HG03175 (cell line): ENCODE measurements around the gene KCNN3.

Experiments used
- ATAC-seq: cut with Tn5 transposase; IDR thresholded peaks from one replicate; pipeline ENCODE4 v1.9.1; 2021; ENCODE audit warnings: mild to moderate bottlenecking, moderate library complexity; ENCODE audit not compliant: unreplicated experiment

Gene KCNN3

DNA sequence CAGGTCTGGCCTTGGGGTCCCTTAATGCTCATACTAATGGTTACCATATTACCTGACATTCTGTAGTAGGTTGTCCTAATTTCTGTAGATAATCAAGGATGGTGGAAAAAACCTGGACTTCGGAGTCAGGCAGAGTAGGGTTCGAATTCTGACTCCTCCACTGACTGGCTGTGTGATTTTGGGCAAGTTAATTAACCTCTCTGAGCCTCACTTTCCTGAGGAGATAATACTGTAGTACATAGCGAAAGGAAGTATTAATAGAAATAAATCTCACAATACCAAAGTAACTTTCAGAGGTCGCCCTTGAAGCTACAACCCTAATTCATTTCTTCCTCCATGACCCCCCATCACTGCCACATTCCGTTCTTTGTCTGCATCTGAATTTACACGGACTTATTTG, 72.9 kb downstream of the KCNN3 start:
- ATAC-seq = no peak

- no peak for ATAC-seq
Observed at GRCh38 chr1:154796303-154796892, 73.7 kb downstream of the KCNN3 start.

- no peak for ATAC-seq
Observed at GRCh38 chr1:154794608-154795007, 75.5 kb downstream of the KCNN3 start.

- no peak for ATAC-seq
Observed at GRCh38 chr1:154793685-154794084, 76.4 kb downstream of the KCNN3 start.

GRCh38 chr1:154792899-154793298, 77.2 kb downstream of the KCNN3 start:
- no peak for ATAC-seq

- peak; percentile 86 for ATAC-seq
Observed at GRCh38 chr1:154791292-154792166, 78.6 kb downstream of the KCNN3 start.

DNA sequence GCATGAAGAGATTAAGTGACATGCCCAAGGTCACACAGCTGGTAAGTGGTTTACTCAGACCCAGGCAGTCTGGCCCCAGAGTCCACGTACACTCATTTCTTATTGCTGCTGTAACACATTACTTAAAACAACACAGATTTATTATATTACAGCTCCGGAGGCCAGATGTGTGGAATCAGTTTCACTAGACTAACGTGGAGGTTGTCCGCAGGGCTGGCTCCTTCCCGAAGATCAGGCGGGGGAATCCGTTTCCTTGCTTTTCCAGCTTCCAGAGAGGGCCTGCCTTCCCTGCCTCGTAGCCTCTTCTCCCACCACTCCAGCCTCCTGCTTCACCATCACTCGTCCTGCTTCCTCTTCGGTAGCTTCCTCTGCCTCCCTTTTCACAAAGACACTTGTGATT, 81.2 kb downstream of the KCNN3 start:
- ATAC-seq = no peak

DNA sequence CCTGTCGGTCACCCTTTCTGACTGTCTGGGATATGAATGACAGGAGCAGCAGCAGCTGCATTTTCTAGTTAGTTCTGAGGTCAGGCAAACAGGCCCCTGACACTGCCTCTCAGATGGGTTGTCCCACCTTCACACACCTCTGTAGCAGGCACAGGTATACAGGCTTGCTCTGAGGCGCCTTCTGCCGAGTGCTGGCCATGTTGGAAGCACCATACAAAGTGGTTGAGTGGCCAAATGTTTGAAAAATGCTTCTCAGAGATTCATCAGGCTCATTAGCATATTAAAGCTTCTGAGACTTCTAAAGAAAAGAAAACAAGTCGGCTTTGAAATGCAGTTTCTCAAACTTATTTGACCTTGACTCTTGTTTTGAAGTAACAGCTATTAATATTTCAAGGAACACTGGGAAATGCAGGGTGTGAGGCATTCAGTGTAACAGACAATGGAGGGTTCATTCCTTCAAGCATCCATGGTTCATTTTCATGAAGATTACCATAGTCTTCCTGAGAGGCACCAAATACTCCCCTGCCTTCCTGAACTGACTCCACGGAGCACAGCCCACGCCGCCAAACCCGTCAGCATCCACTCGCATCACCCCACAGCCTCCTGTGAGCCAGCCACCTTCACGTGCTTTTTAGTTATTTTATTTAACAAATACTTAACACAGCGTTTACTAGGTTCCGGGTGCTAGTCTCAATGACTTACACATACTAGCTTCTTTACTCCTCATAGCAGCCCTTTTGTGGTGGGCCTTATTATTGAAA, 81.8 kb downstream of the KCNN3 start:
- no peak for ATAC-seq

GRCh38 chr1:154786804-154787570, 83.1 kb downstream of the KCNN3 start:
- ATAC-seq = no peak

GRCh38 chr1:154784924-154785531, 85.1 kb downstream of the KCNN3 start:
- ATAC-seq = peak; percentile 65

DNA sequence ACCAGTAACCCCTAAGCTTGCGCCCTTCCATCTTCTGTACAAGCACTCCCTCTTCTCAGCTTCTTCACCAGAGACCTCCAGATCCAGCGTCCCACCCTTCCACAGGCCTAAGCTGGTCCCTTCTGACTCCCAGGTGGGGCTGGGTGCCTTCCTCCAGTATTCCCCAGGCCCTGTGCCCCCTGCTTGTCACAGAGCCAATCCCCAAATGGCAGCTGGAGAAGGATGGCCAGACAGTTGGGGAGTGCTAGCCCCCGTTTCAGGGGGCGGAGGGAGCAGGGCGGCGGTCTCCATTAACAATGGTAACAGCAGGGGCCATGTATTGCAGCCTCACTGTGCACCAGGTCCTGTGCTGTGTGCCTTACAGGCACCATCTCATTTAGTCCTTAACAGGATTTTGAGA, 85.7 kb downstream of the KCNN3 start:
- no peak for ATAC-seq

DNA sequence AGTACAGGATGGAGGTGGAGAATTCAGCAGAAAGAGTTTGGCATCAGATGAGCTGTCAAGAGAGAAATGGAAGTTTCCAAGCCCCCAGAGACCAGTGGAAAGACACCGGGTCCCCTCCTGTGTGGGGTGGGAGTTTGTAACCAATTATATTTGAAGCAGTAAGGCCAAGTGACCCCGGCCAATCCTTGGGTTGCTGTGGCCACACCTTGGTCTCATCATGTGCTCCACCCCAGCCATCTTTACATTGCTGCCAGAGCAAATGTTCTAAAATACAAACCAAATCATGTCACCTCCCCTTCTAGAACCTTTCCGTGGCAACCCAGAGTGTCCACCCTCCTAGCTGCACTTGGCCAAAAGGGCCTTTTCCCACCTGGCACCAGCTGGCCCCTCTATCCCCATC, 86.1 kb downstream of the KCNN3 start:
- ATAC-seq = no peak

DNA sequence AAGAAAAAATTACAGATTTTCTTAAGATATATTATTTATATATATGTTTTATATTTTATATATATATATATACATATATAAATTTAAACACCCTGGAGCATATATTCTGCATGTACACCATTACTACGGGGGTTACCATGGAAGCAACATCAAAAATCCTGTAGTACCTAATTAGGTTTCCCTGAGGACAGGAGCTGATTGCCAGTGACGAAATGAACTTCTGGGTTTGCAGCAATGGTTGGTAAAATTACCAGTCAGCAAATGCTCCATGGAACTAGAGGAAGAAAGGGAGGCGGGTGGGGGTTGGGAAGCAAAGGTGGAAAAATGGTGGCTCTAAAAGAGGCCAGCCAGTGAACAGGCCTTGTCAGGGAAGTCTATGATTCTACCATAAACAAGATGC, 89.5 kb downstream of the KCNN3 start:
- no peak for ATAC-seq

GRCh38 chr1:154779551-154780189, 90.4 kb downstream of the KCNN3 start:
- ATAC-seq = no peak

DNA sequence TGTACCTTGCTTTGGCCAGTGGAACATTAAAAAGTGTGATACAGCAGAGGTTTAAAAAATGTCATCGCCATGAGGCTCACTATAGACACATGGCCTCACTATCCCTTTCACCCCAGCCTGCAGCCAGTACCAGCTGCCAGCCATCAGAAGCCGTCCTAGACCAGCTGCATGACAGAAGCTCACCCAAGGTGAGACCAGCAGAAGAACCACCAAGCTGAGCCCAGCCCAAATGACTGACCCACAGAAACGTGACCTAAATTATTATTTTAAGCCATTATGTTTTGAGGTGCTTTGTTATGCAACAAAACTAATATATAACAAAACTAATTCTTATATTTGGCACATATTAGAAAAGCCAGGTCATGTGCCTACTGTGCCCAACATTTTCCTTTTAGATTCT, 91.1 kb downstream of the KCNN3 start:
- ATAC-seq = no peak

- no peak for ATAC-seq
Observed at GRCh38 chr1:154778275-154778674, 91.8 kb downstream of the KCNN3 start.

GRCh38 chr1:154777781-154778180, 92.3 kb downstream of the KCNN3 start:
- no peak for ATAC-seq

- no peak for ATAC-seq
Observed at GRCh38 chr1:154777154-154777553, 92.9 kb downstream of the KCNN3 start.

GRCh38 chr1:154775621-154776605, 94.2 kb downstream of the KCNN3 start:
- no peak for ATAC-seq
